Measurements from ENCODE around the gene PHOSPHO2. TPM values are rescaled to one million over a fixed set of nuclear protein-coding genes. Genes with fewer than 3 reads are reported as not detected.
"Not testable (repeated sequence)": the region's sequence is repeated elsewhere in the genome, so short reads cannot be mapped to it uniquely, and the experiment has no call there.

PHOSPHO2 gene
- total RNA-seq, 1 donor from 2014 or later: 5.8 TPM

GRCh38 chr2:169684135-169684565 lies 10.1 kb upstream of the PHOSPHO2 start:
- DNase-seq (ENCODE audit: low spot score): no peak

- not testable (repeated sequence) for DNase-seq (ENCODE audit: low spot score)
Measured at GRCh38 chr2:169684712-169685111, 9.6 kb upstream of the PHOSPHO2 start.

- not testable (repeated sequence) for DNase-seq (ENCODE audit: low spot score)
Measured at GRCh38 chr2:169686825-169687224, 7.4 kb upstream of the PHOSPHO2 start.

GRCh38 chr2:169687943-169688342 lies 6.3 kb upstream of the PHOSPHO2 start:
- DNase-seq (ENCODE audit: low spot score): not testable (repeated sequence)

GRCh38 chr2:169690958-169691357 lies 3.3 kb upstream of the PHOSPHO2 start:
- no peak for DNase-seq (ENCODE audit: low spot score)

- no peak for DNase-seq (ENCODE audit: low spot score)
Measured at GRCh38 chr2:169692718-169693117, 1.6 kb upstream of the PHOSPHO2 start.

- no peak for DNase-seq (ENCODE audit: low spot score)
Measured at GRCh38 chr2:169693360-169693759, 909 bp upstream of the PHOSPHO2 start.

GRCh38 chr2:169694894-169695260 lies 608 bp downstream of the PHOSPHO2 start:
- DNase-seq (ENCODE audit: low spot score): no peak

- no peak for DNase-seq (ENCODE audit: low spot score)
Measured at GRCh38 chr2:169696381-169696780, 2.1 kb downstream of the PHOSPHO2 start.

- not testable (repeated sequence) for DNase-seq (ENCODE audit: low spot score)
Measured at GRCh38 chr2:169699173-169699572, 4.9 kb downstream of the PHOSPHO2 start.

GRCh38 chr2:169702996-169703395 lies 8.7 kb downstream of the PHOSPHO2 start:
- DNase-seq (ENCODE audit: low spot score): no peak

- DNase-seq (ENCODE audit: low spot score): no peak
Measured at GRCh38 chr2:169704160-169704708, 10.0 kb downstream of the PHOSPHO2 start.

GRCh38 chr2:169705927-169706326 lies 11.7 kb downstream of the PHOSPHO2 start:
- DNase-seq (ENCODE audit: low spot score): no peak

GRCh38 chr2:169707626-169708025 lies 13.4 kb downstream of the PHOSPHO2 start:
- no peak for DNase-seq (ENCODE audit: low spot score)

- no peak for DNase-seq (ENCODE audit: low spot score)
Measured at GRCh38 chr2:169709331-169709730, 15.1 kb downstream of the PHOSPHO2 start.

- DNase-seq (ENCODE audit: low spot score): no peak
Measured at GRCh38 chr2:169709981-169710380, 15.7 kb downstream of the PHOSPHO2 start.

GRCh38 chr2:169711751-169712509 lies 17.7 kb downstream of the PHOSPHO2 start:
- DNase-seq (ENCODE audit: low spot score): no peak

GRCh38 chr2:169712791-169713227 lies 18.5 kb downstream of the PHOSPHO2 start:
- DNase-seq (ENCODE audit: low spot score): no peak

GRCh38 chr2:169713331-169713730 lies 19.1 kb downstream of the PHOSPHO2 start:
- DNase-seq (ENCODE audit: low spot score): no peak

GRCh38 chr2:169714699-169715098 lies 20.4 kb downstream of the PHOSPHO2 start:
- no peak for DNase-seq (ENCODE audit: low spot score)

- no peak for DNase-seq (ENCODE audit: low spot score)
Measured at GRCh38 chr2:169715379-169716237, 21.3 kb downstream of the PHOSPHO2 start.

GRCh38 chr2:169716238-169716886 lies 22.1 kb downstream of the PHOSPHO2 start:
- peak; percentile 36 for DNase-seq (ENCODE audit: low spot score)
